ENCODE data around the gene COPZ2.

- TF ChIP-seq EZH2 (IDR thresholded peaks at IDR 0.05; ENCODE audit: borderline replicate concordance, low read length) (no peak), CTCF (conservative IDR thresholded peaks at IDR 0.05 in 1 of 2, IDR thresholded peaks at IDR 0.05 in 1 of 2; ENCODE audit: extremely low read depth in 1 of 2, insufficient read depth in 1 of 2, low read depth in 1 of 2, low read length in 2 of 2) (peak; percentile 60 to 83)
Observed at GRCh38 chr17:48037036-48037837, at the start of gene COPZ2.
